Amniotic epithelial cell (primary cell): ENCODE measurements around the gene NCKAP5.

Source experiments
- DNase-seq: peaks from one replicate; pipeline ENCODE4 v3.0.0-alpha.2; 2010; ENCODE audit warnings: low read depth

Gene NCKAP5

GRCh38 chr2:132797556-132797955 is 770.7 kb downstream of the NCKAP5 start:
- DNase-seq = peak; percentile 5

GRCh38 chr2:132797071-132797470 is 771.2 kb downstream of the NCKAP5 start:
- DNase-seq = no peak

- DNase-seq = no peak
These were observed 773.0 kb downstream of the NCKAP5 start for GRCh38 chr2:132795220-132795619.

- DNase-seq = no peak
These were observed 774.7 kb downstream of the NCKAP5 start for GRCh38 chr2:132793532-132793931.

- no peak for DNase-seq
These were observed 778.0 kb downstream of the NCKAP5 start for GRCh38 chr2:132790207-132790785.

- no peak for DNase-seq
These were observed 779.2 kb downstream of the NCKAP5 start for GRCh38 chr2:132789066-132789465.

GRCh38 chr2:132788310-132788838 is 779.9 kb downstream of the NCKAP5 start:
- no peak for DNase-seq

GRCh38 chr2:132783883-132784282 is 784.4 kb downstream of the NCKAP5 start:
- no peak for DNase-seq

GRCh38 chr2:132782176-132782783 is 786.0 kb downstream of the NCKAP5 start:
- no peak for DNase-seq

GRCh38 chr2:132780651-132781050 is 787.6 kb downstream of the NCKAP5 start:
- no peak for DNase-seq

- no peak for DNase-seq
These were observed 789.0 kb downstream of the NCKAP5 start for GRCh38 chr2:132779206-132779721.

GRCh38 chr2:132776287-132776686 is 792.0 kb downstream of the NCKAP5 start:
- no peak for DNase-seq

- no peak for DNase-seq
These were observed 794.1 kb downstream of the NCKAP5 start for GRCh38 chr2:132774189-132774588.

- no peak for DNase-seq
These were observed 794.9 kb downstream of the NCKAP5 start for GRCh38 chr2:132773331-132773730.

- no peak for DNase-seq
These were observed 795.9 kb downstream of the NCKAP5 start for GRCh38 chr2:132772340-132772739.

GRCh38 chr2:132766573-132766972 is 801.7 kb downstream of the NCKAP5 start:
- no peak for DNase-seq

- DNase-seq = no peak
These were observed 806.8 kb downstream of the NCKAP5 start for GRCh38 chr2:132761437-132761836.

GRCh38 chr2:132760971-132761370 is 807.3 kb downstream of the NCKAP5 start:
- no peak for DNase-seq

- DNase-seq = no peak
These were observed 807.9 kb downstream of the NCKAP5 start for GRCh38 chr2:132760405-132760804.

GRCh38 chr2:132758995-132759394 is 809.3 kb downstream of the NCKAP5 start:
- DNase-seq = no peak

- no peak for DNase-seq
These were observed 810.6 kb downstream of the NCKAP5 start for GRCh38 chr2:132757676-132758075.

GRCh38 chr2:132757002-132757589 is 811.2 kb downstream of the NCKAP5 start:
- DNase-seq = no peak

- DNase-seq = no peak
These were observed 813.3 kb downstream of the NCKAP5 start for GRCh38 chr2:132754867-132755472.
